Measurements from ENCODE around the gene FBXO42. TPM values are rescaled to one million over a fixed set of nuclear protein-coding genes. Genes with fewer than 3 reads are reported as not detected.

Gene FBXO42
- 21.9 TPM for total RNA-seq
- long read RNA-seq, full-length matches to known transcripts: 11 of 40 reads
- long read RNA-seq, partial matches to known transcripts: 9 of 40 reads
- long read RNA-seq, other reads (novel, unspliced or antisense): 20 of 40 reads

- intact Hi-C loops (cut with DNase I): loop anchor here (2.0 kb wide), 1 partner anchor 107 kb away; no protein-coding TSS in a partner anchor
- DNase-seq (ENCODE audit: missing footprints): peak; percentile 96
- peak; percentile 96 for ATAC-seq
Observed at GRCh38 chr1:16351994-16352841, at the start of gene FBXO42. Gene FBXO42, minus strand, starts transcription at chr1:16352480. Its CDS starts 37,062 bp downstream, at chr1:16315418.

- ATAC-seq (no peak), DNase-seq (ENCODE audit: missing footprints) (no peak)
- intact Hi-C loops (cut with DNase I): no loop called here
Observed at GRCh38 chr1:16398371-16398953, 46.2 kb upstream of the FBXO42 start.

GRCh38 chr1:16397120-16397519, 44.8 kb upstream of the FBXO42 start:
- intact Hi-C loops (cut with DNase I): no loop called here
- DNase-seq (ENCODE audit: missing footprints) (no peak), ATAC-seq (no peak)

- no peak for DNase-seq (ENCODE audit: missing footprints)
- ATAC-seq: no peak
- intact Hi-C loops (cut with DNase I): no loop called here
Observed at GRCh38 chr1:16396591-16396990, 44.3 kb upstream of the FBXO42 start.

- intact Hi-C loops (cut with DNase I): no loop called here
- no peak for DNase-seq (ENCODE audit: missing footprints)
Observed at GRCh38 chr1:16394977-16395376, 42.7 kb upstream of the FBXO42 start.

GRCh38 chr1:16393570-16394521, 41.6 kb upstream of the FBXO42 start:
- DNase-seq (ENCODE audit: missing footprints): no peak
- intact Hi-C loops (cut with DNase I): no loop called here
- no peak for ATAC-seq

More at GRCh38 chr1:16394977-16395376, 42.7 kb upstream of the FBXO42 start:
- no peak for ATAC-seq

- ATAC-seq: peak; percentile 6
- no peak for DNase-seq (ENCODE audit: missing footprints)
- intact Hi-C loops (cut with DNase I): no loop called here
Observed at GRCh38 chr1:16392740-16393569, 40.7 kb upstream of the FBXO42 start.

GRCh38 chr1:16391411-16391810, 39.1 kb upstream of the FBXO42 start:
- ATAC-seq (no peak), DNase-seq (ENCODE audit: missing footprints) (no peak)
- intact Hi-C loops (cut with DNase I): no loop called here

- ATAC-seq (peak; percentile 27), DNase-seq (ENCODE audit: missing footprints) (no peak)
- intact Hi-C loops (cut with DNase I): no loop called here
Observed at GRCh38 chr1:16387201-16388188, 35.2 kb upstream of the FBXO42 start.

GRCh38 chr1:16386454-16387113, 34.3 kb upstream of the FBXO42 start:
- intact Hi-C loops (cut with DNase I): no loop called here
- ATAC-seq (peak; percentile 47), DNase-seq (ENCODE audit: missing footprints) (no peak)

- intact Hi-C loops (cut with DNase I): no loop called here
- DNase-seq (ENCODE audit: missing footprints) (no peak), ATAC-seq (no peak)
Observed at GRCh38 chr1:16385659-16386453, 33.6 kb upstream of the FBXO42 start.

GRCh38 chr1:16383888-16384287, 31.6 kb upstream of the FBXO42 start:
- no peak for ATAC-seq
- intact Hi-C loops (cut with DNase I): no loop called here
- DNase-seq (ENCODE audit: missing footprints): no peak

- intact Hi-C loops (cut with DNase I): no loop called here
- ATAC-seq (no peak), DNase-seq (ENCODE audit: missing footprints) (no peak)
Observed at GRCh38 chr1:16380868-16381267, 28.6 kb upstream of the FBXO42 start.

- DNase-seq (ENCODE audit: missing footprints) (no peak), ATAC-seq (no peak)
- intact Hi-C loops (cut with DNase I): no loop called here
Observed at GRCh38 chr1:16378443-16378842, 26.2 kb upstream of the FBXO42 start.

GRCh38 chr1:16376971-16377370, 24.7 kb upstream of the FBXO42 start:
- ATAC-seq: no peak
- intact Hi-C loops (cut with DNase I): no loop called here
- no peak for DNase-seq (ENCODE audit: missing footprints)
